GM12875 (cell line): Measurements from ENCODE around the gene PRMT5.
A peak's percentile ranks its signal among the peaks of the same experiment; 100 is the strongest.

Experiments used
- H3K4me3 ChIP-seq: one replicate; pipeline ENCODE4 v1.5.1; 2011; ENCODE audit warnings: low read depth, low read length, control low read depth
- CTCF ChIP-seq: IDR thresholded peaks from 2 replicates; pipeline ENCODE4 v1.5.1; 2011; ENCODE audit warnings: low read depth, mild to moderate bottlenecking, control low read depth, inconsistent platforms, low read length, moderate library complexity, borderline replicate concordance; ENCODE audit not compliant: insufficient read depth

The PRMT5 gene

GRCh38 chr14:22872033-22872832 is 56.9 kb downstream of the PRMT5 start:
- peak overlapping the region; percentile 73 for H3K4me3 ChIP-seq
- peak; percentile 90 for TF ChIP-seq CTCF

- 0 out of 2 replicates have a peak, but pooled peaks have one; percentile 6 for TF ChIP-seq CTCF
- peak within 1 kb of the TSS; percentile 73 for H3K4me3 ChIP-seq
These were observed 57.7 kb downstream of the PRMT5 start, which contains the start of gene LRP10 for GRCh38 chr14:22871224-22872032. LRP10 (plus strand) TSS chr14:22871740; CDS start chr14:22872304, 564 bp downstream.

GRCh38 chr14:22870811-22871223 is 58.4 kb downstream of the PRMT5 start:
- H3K4me3 ChIP-seq, result no peak overlapping the region
- no peak for TF ChIP-seq CTCF
